ENCODE results near the gene AXIN1.

The AXIN1 gene

DNA sequence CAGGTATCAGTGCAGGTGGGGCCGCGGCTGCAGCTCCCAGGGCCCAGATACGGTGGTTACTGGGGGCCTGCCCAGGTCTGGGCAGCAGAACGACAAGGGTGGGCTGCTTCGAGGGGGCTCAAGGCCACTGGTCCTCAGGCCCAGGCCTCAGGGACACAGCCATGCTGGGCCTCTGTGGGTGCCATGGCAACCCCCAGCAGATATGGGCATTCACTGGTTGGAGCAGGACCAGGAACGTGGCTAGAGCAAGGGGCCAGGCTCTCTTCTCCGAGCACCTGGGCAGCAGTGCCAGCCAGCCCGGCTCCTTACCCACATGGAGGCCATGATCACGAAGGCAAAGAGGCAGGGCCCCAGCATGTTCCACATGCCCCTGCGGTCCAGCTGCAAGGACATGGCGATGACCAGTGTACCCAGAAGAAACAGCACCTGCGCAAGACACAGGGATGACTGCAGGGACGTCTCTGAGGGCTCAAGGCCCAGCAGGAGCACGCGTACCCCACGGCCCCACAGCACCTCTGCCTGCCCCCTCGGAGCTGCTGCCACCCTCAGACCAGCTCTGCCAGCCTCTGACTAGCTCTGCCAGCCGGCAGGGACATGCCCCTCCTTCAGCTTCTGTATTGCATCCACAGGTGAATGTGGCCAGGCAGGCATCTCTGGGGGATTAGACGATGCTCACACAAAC, 19.9 kb upstream of the AXIN1 start:
- TF ChIP-seq, protein P1, sequence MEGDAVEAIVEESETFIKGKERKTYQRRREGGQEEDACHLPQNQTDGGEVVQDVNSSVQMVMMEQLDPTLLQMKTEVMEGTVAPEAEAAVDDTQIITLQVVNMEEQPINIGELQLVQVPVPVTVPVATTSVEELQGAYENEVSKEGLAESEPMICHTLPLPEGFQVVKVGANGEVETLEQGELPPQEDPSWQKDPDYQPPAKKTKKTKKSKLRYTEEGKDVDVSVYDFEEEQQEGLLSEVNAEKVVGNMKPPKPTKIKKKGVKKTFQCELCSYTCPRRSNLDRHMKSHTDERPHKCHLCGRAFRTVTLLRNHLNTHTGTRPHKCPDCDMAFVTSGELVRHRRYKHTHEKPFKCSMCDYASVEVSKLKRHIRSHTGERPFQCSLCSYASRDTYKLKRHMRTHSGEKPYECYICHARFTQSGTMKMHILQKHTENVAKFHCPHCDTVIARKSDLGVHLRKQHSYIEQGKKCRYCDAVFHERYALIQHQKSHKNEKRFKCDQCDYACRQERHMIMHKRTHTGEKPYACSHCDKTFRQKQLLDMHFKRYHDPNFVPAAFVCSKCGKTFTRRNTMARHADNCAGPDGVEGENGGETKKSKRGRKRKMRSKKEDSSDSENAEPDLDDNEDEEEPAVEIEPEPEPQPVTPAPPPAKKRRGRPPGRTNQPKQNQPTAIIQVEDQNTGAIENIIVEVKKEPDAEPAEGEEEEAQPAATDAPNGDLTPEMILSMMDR (conservative IDR thresholded peaks at IDR 0.05; ENCODE audit: low read depth): no peak
- DNase-seq (ENCODE audit: low spot score): no peak
- peak overlapping the region; percentile 83 for H3K27ac ChIP-seq
- ChIA-PET POLR2A (ENCODE audit: low non-redundant PET) (no interaction called here), CTCF (interaction anchor here (1.0 to 1.6 kb wide), 2 partner anchors 10 kb away, joined by 7 read pairs; no protein-coding TSS in a partner anchor)

DNA sequence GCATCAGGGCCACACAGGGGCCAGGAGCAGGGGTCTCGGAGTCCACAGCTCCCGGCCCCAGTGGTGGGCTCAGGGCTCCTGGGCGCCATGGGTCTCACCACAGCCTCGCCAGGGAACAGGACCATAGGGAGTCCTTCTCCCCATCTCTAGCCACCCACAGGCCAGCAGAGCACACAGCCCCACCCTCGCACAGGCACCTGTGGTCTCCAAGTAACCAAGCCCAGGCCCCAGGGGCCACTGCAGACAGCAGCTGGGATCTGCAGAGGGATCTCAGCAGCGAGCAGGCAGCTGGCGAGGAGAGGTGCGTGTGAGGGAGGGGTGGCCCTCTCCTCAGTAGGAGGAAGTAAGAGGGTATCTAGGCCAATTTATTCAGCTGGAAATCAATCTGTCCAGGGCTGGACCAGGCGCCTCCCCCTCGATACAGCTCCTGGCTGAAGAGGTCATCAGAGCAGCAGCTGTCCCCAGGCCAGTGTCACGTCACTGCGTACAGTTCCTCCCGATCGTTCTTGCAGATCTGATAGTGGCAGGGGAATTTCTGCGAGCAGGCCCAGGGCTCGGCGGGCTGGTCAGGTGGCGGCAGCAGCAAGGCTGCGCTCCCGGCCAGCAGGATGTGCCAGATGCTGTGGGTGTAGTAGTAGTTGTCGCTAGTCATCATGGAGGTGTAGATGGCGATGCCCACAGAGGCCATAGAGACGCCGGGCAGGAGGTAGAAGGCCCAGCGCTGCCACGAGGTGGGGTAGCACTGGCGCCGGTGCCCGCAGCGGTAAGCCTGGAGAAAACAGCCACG, 19.2 kb upstream of the AXIN1 start:
- TF ChIP-seq, protein P1 (conservative IDR thresholded peaks at IDR 0.05; ENCODE audit: low read depth): no peak
- DNase-seq (ENCODE audit: low spot score): no peak
- POLR2A ChIA-PET (ENCODE audit: low non-redundant PET): no interaction called here
- peak overlapping the region; percentile 83 for H3K27ac ChIP-seq
- CTCF ChIA-PET: interaction anchor here (0.6 to 1.6 kb wide), 2 partner anchors 10 to 1760 kb away, joined by 3 to 7 read pairs; no protein-coding TSS in a partner anchor

DNA sequence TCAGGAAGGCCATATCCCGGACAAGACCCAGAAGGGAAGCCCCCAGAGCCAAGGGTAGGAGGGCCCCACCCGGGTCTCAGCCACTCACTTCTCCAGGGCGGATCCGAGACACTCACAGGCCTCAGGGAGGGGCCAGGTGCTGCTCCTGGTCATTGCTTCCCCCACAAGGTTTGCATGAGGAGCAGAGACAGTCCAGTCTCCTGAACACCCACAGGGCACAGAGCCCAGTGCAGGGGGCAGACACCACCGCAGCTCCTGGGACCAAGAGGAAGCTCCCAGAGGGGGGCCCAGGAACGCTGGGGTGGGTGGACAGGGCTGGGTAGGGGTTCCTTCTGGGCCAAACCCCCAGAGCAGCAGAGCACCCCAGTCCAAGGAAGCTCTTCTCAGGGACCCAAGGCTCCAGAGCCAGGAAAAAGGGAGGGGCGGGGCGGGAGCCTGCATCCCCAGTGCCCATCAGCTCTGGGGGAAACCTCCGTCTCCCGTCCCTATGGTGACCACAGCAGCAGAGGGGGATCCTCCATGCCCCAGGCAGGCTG, 18.5 kb upstream of the AXIN1 start:
- ChIA-PET CTCF (interaction anchor here (1.6 kb wide), 1 partner anchor 9 kb away, joined by 7 read pairs; no protein-coding TSS in a partner anchor), POLR2A (ENCODE audit: low non-redundant PET) (no interaction called here)
- no peak for DNase-seq (ENCODE audit: low spot score)
- TF ChIP-seq, protein P1 (conservative IDR thresholded peaks at IDR 0.05; ENCODE audit: low read depth): no peak
- peak overlapping the region; percentile 83 for H3K27ac ChIP-seq

DNA sequence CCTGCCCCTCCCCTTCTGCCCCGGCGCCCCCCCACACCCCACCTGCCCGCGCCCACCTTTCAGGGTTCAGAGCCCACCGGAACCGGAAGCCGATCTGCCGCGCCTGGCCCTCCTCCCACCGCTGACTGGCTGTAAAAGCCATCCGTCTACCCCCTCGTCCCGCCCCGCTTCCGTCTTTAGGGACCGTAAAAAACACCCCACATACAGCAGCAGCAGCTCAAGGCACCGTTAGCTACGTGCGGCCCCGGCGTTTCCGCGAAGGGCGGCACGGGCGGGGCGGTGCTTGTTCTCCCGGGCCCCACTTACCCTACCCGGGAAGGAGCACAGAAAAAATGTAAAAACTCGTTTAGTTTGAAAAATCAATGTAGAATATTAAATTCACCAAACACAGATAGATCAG, 17.9 kb upstream of the AXIN1 start, which contains the start of gene MRPL28:
Gene MRPL28 (minus strand): TSS at position 96 of the 400 bp plus-strand sequence. CDS start 320 bp downstream, outside the sequence.
- TF ChIP-seq, protein P1 (conservative IDR thresholded peaks at IDR 0.05; ENCODE audit: low read depth): no peak
- CTCF ChIA-PET: interaction anchor here (1.6 kb wide), 1 partner anchor 8 kb away, joined by 7 read pairs; no protein-coding TSS in a partner anchor
- DNase-seq (ENCODE audit: low spot score): peak; percentile 97
- H3K27ac ChIP-seq: peak within 1 kb of the TSS; percentile 83
- POLR2A ChIA-PET (ENCODE audit: low non-redundant PET): no interaction called here

DNA sequence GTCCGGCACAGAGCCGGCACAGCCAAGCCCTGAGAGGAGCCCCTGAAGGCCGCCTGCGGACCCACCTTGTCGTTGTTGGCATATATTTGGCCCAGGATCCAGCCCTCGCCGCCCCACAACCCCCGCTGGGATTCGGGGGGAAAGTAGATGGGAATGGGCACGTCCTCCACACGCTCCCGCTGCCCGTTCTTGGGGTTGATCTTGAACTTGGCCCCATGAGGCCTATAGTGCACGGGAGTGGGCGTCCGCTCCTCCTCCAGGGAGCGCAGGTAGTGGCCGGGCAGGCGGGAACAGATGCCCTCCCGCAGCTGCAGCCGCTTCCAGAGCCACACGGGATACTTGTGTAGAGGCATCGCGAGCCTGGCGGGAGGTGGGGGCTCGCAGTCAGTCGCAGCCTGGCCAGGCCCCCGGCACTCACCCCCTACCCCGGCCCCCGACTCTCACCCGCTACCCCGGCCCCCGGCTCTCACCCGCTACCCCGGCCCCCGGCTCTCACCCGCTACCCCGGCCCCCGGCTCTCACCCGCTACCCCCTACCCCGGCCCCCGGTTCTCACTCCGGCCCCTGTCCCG, 17.4 kb upstream of the AXIN1 start:
- DNase-seq (ENCODE audit: low spot score): no peak
- TF ChIP-seq, protein P1 (conservative IDR thresholded peaks at IDR 0.05; ENCODE audit: low read depth): no peak
- ChIA-PET CTCF (no interaction called here), POLR2A (ENCODE audit: low non-redundant PET) (no interaction called here)
- H3K27ac ChIP-seq: peak overlapping the region; percentile 65

DNA sequence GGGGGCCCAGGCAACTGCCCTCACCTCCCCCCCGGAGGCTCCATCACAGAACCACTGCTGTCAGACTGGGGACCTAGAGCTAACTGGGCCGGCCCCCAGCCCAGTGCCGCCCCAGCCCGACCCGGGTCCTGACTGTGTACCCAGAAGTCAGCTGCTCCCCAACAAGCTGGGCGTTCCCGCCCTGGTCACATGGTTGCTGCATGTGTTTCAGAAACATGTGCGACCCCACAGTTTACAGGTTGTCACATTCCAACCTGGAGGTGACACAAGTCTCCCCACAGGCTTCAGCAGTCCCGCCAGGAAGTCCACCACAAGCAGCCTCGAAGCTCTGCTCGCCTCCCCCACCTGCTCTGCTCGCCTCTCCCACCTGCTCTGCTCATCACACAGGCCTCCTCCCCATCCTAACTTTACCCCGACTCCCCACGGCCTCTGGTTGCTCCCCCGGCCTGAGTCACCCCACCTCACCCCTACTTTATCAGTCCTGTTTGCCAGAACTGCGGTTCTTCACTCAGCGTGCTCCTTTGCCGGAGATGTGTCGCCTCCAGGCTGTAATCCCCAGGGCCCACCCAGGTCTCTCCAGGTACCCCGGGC, 16.8 kb upstream of the AXIN1 start:
- TF ChIP-seq, protein P1 (conservative IDR thresholded peaks at IDR 0.05; ENCODE audit: low read depth): no peak
- POLR2A ChIA-PET (ENCODE audit: low non-redundant PET): no interaction called here
- CTCF ChIA-PET: no interaction called here
- no peak for DNase-seq (ENCODE audit: low spot score)
- peak overlapping the region; percentile 65 for H3K27ac ChIP-seq

Data from RWPE1 (cell line).